Cardiac muscle cell (in vitro differentiated cells and primary cell): Measurements from ENCODE around the gene PPARA. TPM values are rescaled to one million over a fixed set of nuclear protein-coding genes. Genes with fewer than 3 reads are reported as not detected.
A peak's percentile ranks its signal among the peaks of the same experiment; 100 is the strongest.

Source experiments
- DNase-seq, 2 donors: peaks; one replicate each; pipeline versions ENCODE4 v3.0.0 to v3.0.0-alpha.2; 2010 to 2017; ENCODE audit warnings: low read depth in 1 of 2, low spot score in 1 of 2
- H3K27ac ChIP-seq: fragments of 200-600 bp; sonication (generic); 2 replicates; pipeline ENCODE4 v1.5.1; 2016
- H3K27me3 ChIP-seq: fragments of 200-600 bp; sonication (generic); 2 replicates; pipeline ENCODE4 v1.6.0; 2016; ENCODE audit warnings: control low read depth
- H3K36me3 ChIP-seq: fragments of 200-600 bp; sonication (generic); 2 replicates; pipeline ENCODE4 v1.5.1; 2016; ENCODE audit warnings: control low read depth
- H3K4me1 ChIP-seq: fragments of 200-600 bp; sonication (generic); 2 replicates; pipeline ENCODE4 v1.8.1; 2017; ENCODE audit warnings: low read depth, mild to moderate bottlenecking, mixed run types
- H3K4me3 ChIP-seq: fragments of 200-600 bp; sonication (generic); 2 replicates; pipeline ENCODE4 v1.5.1; 2016; ENCODE audit warnings: mild to moderate bottlenecking
- H3K9me3 ChIP-seq: fragments of 200-600 bp; sonication (generic); 2 replicates; pipeline ENCODE4 v1.5.1; 2017; ENCODE audit warnings: low read depth, mild to moderate bottlenecking, control low read depth
- polyA plus RNA-seq: library from polyadenylated mRNA; unstranded; fragments of >200 nt; fragmentation: Nextera tagmentation; extraction: Ambion mirVana; gene quantifications from 2 replicates; pipeline ENCODE4 v1.2.1, GENCODE V29; 2016
- total RNA-seq: library from RNA; depleted of rRNA; stranded (reverse); fragments of >200 nt; gene quantifications from 2 replicates; pipeline ENCODE4 v1.2.3, GENCODE V29; 2016
- TF ChIP-seq, protein P1 (sequence below): IDR thresholded peaks from 2 replicates; pipeline ENCODE4 v1.5.1; 2012; ENCODE audit warnings: low read depth, mild to moderate bottlenecking, low read length

PPARA gene
- total and polyA plus RNA-seq, 2 experiments from 2014 or later, result 11.8 to 25.1 TPM

DNA sequence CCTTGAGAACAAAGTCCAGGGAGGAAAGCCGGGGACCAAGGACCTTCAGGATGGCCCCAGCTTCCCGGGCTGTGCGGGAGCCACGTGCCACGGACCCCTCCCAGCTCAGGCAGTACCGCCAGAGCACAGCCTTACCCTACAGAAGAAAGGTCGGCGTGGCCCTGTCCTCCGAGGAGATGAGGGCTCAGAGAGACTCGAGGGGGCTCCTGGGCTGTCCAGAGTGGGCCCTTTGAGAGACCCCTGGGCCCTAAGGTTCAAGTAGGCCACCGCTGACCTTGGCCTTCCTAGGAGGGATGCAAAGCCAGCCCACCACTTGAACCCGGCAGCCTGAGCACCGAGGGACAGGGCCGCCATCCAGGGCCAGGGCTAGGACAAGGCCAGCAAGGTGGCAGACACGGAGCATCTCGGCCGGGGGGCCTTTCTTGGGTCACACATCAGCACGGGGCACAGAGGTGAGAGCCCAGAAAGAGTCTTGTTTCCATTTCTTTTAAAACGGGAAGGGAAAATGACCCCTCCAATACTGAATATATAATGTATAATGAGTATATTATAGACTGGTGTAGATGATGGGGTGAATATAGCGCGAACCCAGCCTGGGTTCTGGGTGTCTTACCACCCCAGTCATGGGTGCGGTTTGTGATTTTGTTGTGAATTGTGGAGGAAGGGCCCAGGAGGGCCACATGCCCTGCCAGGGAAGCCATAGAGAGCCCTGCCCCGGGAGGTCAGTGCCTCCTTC is 34.4 kb upstream of the PPARA start:
- H3K27me3 ChIP-seq, result no peaks in the 10 kb centered on the region
- TF ChIP-seq, protein P1, sequence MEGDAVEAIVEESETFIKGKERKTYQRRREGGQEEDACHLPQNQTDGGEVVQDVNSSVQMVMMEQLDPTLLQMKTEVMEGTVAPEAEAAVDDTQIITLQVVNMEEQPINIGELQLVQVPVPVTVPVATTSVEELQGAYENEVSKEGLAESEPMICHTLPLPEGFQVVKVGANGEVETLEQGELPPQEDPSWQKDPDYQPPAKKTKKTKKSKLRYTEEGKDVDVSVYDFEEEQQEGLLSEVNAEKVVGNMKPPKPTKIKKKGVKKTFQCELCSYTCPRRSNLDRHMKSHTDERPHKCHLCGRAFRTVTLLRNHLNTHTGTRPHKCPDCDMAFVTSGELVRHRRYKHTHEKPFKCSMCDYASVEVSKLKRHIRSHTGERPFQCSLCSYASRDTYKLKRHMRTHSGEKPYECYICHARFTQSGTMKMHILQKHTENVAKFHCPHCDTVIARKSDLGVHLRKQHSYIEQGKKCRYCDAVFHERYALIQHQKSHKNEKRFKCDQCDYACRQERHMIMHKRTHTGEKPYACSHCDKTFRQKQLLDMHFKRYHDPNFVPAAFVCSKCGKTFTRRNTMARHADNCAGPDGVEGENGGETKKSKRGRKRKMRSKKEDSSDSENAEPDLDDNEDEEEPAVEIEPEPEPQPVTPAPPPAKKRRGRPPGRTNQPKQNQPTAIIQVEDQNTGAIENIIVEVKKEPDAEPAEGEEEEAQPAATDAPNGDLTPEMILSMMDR, result no peak
- no peak for DNase-seq
- H3K4me3 ChIP-seq, result no peak overlapping the region
- no peaks in the 10 kb centered on the region for H3K36me3 ChIP-seq
- no peak overlapping the region for H3K27ac ChIP-seq
- H3K4me1 ChIP-seq, result peaks cover 7% of the 10 kb centered on the region
- H3K9me3 ChIP-seq, result no peaks in the 10 kb centered on the region

GRCh38 chr22:46116491-46116958 is 33.8 kb upstream of the PPARA start:
- TF ChIP-seq, protein P1, result peak; percentile 74
- DNase-seq, result peak; percentile 91 to 93
- Histone ChIP-seq H3K4me1 (peaks cover 7% of the 10 kb centered on the region), H3K27me3 (no peaks in the 10 kb centered on the region), H3K36me3 (no peaks in the 10 kb centered on the region), H3K27ac (no peak overlapping the region), H3K4me3 (no peak overlapping the region), H3K9me3 (no peaks in the 10 kb centered on the region)

GRCh38 chr22:46117206-46118199 is 32.8 kb upstream of the PPARA start:
- no peak for DNase-seq
- H3K4me3 ChIP-seq, result no peak overlapping the region
- no peaks in the 10 kb centered on the region for H3K4me1 ChIP-seq
- no peak overlapping the region for H3K27ac ChIP-seq
- no peaks in the 10 kb centered on the region for H3K27me3 ChIP-seq
- TF ChIP-seq, protein P1, result no peak
- H3K36me3 ChIP-seq, result no peaks in the 10 kb centered on the region
- no peaks in the 10 kb centered on the region for H3K9me3 ChIP-seq

DNA sequence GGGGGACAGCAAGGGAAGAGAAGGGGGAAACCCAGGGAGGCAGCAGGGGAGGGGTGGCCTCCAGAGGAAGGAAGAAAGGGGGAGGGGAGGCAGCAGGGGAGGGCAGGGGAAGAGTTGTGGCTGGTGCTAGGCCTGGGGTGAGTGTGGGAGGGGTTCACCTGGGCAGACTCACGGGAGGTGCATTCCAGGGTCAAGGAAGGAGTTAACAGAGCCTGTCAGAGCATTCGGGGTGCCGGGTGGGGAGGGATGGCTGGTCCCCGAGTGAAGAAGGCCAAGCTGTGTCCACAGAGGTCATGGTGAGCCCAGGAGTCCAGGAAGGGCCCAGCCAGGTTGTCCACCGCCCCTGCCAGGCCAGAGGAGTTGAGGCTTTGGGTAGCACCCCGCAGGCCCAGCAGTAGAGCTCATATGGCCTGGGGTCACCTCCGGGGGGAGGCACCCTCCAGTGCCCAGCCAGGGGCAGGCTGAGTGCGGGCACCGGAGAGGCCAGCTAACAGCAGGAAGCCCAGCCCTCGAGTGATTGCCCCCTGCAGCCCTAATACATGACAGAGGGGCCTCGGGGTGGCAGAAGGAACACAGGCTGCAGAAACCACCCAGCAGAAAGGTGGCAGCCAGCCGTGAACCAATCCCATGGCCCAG is 31.1 kb upstream of the PPARA start:
- Histone ChIP-seq H3K9me3 (no peaks in the 10 kb centered on the region), H3K4me3 (no peak overlapping the region), H3K4me1 (no peaks in the 10 kb centered on the region), H3K36me3 (no peaks in the 10 kb centered on the region), H3K27me3 (no peaks in the 10 kb centered on the region), H3K27ac (no peak overlapping the region)
- TF ChIP-seq, protein P1, result no peak
- no peak for DNase-seq

DNA sequence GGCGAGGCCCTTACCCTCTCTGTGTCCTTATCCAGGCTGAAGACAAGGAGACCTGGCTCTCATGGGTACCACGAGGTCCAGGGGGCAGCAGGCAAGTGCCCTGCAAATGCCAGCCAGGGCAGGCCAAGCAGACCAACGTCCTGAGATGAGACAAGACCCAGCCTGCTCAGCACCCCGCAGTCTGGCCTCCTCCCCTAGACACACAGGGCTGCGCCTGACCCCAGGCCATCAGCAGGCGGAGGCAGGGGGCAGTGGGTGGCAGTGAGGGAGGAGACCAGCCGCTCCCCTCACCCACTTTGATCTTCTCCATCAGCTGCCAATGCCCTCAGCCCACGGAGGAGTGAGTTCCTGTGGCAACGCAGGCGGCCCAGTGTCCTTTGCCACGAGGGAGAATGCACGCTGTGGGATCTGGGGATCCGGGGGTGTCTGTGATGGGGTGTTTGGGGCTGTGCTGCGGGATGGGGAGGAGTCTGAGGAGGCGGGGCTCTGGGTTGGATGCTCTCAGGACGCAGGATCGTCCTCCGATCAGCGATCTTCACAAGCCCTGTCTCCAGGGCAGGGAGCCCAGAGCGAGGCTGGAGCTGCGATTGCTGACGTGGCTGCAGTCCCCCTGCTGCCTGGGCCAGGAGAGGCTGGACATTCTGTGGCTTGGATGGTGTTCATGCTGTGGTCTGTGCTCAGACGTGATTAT is 30.5 kb upstream of the PPARA start:
- peak in 1 of 2 donors; percentile 91 for DNase-seq
- no peak overlapping the region for H3K27ac ChIP-seq
- TF ChIP-seq, protein P1, result peak; percentile 26

More for the DNA sequence above, 30.5 kb upstream of the PPARA start:
- Histone ChIP-seq H3K27me3 (no peaks in the 10 kb centered on the region), H3K36me3 (no peaks in the 10 kb centered on the region), H3K9me3 (no peaks in the 10 kb centered on the region), H3K4me1 (no peaks in the 10 kb centered on the region), H3K4me3 (no peak overlapping the region)
